GM18526 (cell line): ENCODE results near the gene HHIP.

Source experiments
- POLR2A ChIP-seq: IDR thresholded peaks from 3 replicates; pipeline ENCODE4 v1.6.1; 2011; ENCODE audit not compliant: insufficient read length; ENCODE audit errors: extremely low read depth

The HHIP gene

DNA sequence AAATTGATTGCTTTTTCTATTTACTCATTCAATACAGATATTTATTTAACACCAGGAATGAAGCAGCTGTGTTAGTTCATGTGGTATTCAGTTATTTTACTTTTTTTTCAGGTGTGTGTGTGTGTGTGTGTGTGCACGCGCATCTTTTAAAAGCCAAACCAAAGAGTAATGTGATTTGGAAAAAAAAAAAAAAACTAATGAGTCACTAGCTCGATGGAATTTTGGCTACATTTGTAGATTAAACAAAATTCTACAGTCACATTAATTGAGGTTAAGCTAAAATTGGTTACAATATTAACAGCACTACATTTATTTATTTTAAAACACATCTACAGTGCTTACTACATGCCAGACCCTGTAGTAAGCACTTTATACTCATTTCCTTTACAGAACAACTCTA is 66.8 kb downstream of the HHIP start:
- TF ChIP-seq POLR2A = no peak

DNA sequence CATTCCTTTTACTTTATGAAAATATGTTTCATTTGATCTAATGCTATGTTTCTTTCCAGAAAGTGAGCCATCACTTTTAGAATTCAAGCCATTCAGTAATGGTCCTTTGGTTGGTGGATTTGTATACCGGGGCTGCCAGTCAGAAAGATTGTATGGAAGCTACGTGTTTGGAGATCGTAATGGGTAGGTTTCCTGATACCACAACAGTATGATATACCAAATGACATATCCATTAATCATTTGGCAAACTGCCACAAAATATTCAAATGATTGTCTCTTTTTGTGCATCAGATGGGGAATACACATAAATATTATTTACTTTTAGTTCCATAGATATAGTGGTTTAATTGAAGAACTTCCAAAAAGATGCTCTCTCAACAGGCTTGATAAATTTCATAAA is 68.2 kb downstream of the HHIP start:
- TF ChIP-seq POLR2A = no peak

DNA sequence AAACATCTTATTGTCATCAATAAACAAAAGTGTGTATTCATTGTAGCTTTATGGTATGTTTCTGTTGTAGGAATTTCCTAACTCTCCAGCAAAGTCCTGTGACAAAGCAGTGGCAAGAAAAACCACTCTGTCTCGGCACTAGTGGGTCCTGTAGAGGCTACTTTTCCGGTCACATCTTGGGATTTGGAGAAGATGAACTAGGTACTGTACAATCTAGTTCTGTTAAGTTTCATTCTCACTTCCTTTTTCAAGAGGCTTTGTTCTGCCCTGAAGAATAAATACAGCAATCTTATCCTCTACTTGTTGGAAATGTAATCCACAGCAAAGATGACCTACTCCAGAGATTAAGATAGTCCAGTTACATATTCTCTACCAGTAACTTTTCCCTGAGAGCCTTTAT is 69.3 kb downstream of the HHIP start:
- no peak for TF ChIP-seq POLR2A

DNA sequence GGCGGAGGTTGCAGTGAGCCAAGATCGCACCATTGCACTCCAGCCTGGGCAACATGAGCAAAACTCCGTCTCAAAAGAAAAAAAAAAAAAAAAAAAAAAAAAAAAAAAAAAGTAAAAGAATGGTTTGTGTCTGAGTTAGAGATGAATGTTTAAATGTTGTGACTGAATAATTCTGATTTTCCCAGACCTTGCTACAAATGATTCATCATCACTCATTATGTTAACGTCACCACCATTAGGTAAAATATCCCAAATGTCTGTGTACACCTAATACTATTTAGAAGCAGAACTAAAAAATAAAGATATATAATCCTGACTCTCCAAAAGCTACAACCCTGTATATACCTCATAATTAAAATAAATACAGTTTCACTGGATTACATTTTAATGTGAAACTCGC is 70.8 kb downstream of the HHIP start:
- TF ChIP-seq POLR2A = no peak

DNA sequence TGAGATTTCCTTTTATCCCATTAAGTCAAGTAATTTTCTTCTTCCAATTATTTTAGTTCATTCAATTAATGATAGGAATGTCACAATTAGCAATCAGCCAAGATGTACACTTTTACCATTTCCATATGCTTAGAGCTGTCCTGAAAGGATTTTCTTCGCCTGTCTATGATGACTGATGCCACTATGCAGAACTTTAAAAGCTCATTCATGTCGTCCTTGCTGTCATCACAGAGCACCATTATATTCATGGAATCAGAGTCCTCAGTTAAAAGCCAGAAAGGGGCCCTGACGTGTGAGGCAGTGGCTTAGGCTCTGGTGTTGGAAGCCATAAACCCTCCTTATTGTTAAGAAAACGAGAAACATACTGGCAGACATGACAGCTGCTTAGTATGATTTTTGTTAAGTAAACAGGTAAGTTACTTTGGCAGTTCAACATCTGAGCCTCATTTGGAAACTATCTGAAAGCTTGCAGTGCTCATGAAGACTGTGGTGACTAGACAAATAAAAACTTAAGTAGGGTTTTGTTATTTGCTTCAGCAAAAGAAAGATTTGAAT is 73.1 kb downstream of the HHIP start:
- no peak for TF ChIP-seq POLR2A

DNA sequence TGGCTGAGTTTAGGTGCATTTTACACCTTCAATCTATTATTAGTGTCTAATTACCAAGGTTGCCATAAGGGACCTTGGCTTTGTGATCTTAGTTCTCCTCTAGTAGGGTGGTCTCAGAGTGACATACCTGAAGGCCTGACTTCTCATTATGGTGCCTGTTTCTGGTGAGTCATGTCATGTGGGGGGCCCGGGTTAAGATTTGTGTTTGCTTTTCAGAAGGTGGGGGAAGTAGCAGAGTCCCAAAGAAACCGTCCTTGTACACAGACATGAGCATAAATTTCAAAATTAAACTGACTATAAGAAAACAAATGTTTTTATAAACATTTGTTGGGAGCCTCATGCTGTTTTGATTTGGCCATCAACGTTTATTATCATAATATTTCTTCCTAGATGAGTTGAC is 74.5 kb downstream of the HHIP start:
- TF ChIP-seq POLR2A = no peak

DNA sequence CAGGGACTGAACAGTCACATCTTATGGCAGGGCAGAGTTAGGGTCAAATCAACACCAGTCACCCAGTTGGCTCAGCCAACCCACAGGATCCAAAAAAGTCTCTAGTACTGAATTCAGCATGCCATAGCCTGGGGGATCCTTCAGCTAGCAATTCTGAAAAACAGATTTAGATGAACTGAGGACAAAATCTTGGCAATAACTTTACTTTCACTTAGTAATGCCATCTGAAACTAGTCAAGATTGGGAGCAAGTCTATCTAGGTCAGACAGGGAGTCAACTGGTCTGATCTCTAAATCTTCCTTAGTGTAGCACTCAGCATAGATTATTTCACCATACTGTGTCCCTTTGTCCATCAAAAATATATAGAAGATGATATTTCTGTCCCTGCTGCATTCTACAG is 76.0 kb downstream of the HHIP start:
- TF ChIP-seq POLR2A = no peak

DNA sequence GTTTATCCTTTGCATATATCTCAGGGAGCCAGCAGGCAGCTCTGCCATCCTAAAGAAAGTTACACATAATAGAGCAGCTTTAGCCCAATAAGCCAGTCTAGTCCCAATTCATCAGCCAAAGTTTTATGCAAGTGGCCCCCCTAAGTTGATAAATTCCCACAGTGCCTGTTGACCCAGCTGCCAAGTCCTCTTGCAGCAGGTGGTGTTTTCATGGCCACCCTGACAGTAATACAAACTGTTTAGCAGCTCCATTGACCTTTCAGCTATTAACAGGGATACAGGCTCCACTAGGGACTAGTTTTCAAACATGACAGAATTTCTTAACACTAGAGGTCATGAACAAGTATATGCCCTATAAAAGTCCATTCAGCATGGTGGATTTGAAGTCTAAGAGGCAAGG is 77.5 kb downstream of the HHIP start:
- TF ChIP-seq POLR2A = no peak

DNA sequence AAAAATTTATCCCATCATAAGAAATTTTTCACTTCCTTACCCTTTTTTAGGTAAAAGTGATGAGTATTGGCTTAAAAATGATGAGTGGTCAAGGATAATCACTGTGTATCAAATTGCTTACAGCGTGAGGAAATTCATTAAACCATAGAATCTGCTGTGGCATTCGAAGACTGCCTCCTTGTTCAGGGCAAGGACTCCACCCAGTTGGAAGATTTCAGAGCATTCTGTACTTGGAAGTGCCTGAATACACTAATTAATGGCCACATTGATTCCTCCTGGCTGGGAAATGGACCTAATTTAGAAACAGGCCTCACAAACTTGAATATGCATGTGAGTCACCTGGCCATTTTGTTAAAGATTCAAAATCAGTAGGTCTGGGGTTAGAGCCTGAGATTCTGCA is 83.2 kb downstream of the HHIP start:
- no peak for TF ChIP-seq POLR2A

DNA sequence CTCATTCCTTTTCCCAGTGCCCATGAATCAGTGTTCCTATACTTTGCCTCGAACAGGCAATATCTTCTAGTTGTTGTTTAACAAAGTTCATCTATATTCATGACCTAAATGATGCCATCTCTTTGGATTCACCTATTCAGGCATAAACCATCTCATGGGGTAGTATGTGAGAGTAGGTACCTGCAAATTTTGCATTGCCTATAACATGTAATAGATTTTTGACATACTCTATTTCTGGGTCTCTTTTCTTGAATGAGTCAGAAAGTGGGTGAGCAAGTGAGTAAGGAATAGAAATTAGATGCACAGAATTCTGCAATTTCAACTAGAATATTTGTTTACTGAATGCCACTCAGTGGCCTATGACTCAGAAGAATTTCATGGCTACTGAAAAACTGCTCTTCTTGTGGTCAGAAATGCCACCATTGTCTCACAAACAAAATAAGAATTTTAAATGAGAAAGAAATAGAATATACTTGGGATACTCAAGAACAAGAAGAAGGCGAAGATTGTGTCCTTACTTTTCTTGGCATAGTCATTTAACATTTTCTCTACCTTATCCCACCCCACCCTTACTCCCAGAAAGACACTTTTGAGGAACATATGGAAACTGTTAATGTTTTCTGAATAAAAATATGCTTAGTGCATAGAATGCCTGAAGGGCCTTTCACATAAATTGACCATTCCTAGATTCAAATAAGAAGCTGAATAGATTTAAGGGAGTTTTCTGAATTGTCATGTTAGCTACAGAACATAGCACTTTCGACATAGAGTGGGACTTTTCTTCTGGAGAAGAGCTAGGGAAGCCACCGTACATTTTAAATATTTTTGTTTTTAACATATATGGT is 86.8 kb downstream of the HHIP start:
- TF ChIP-seq POLR2A = no peak

DNA sequence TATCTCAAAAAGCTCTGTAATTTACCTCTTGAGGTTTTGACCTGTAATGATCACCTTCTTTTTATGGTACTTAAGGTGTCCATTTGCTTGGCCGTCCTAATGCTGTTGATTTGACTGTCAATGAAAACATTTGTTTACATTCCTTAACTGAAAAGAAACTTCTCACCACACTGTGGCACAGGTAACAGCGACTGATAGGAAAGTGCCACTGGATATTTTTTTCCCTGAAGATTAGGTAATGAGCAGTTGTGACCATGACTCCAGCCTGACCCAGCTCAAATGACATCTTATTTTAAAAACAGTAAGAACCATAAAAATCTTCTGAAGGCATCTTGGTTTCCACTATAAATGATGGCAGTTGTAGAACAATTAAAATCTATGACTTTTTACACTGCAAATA is 87.6 kb downstream of the HHIP start:
- TF ChIP-seq POLR2A = no peak

DNA sequence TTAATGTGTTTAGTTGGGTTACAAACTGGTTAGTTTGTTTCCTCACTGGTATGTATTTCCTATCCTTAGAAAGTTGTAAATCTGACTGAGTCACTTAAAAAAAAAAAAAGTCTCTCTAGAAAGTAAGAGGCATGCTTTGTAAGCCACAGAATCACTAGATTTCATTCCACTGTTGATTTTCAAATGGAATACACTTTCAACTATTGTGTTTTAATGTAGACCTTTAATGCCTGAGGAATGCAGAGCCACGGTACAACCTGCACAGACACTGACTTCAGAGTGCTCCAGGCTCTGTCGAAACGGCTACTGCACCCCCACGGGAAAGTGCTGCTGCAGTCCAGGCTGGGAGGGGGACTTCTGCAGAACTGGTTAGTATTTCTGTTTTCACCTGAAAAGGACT is 88.6 kb downstream of the HHIP start:
- TF ChIP-seq POLR2A = no peak

DNA sequence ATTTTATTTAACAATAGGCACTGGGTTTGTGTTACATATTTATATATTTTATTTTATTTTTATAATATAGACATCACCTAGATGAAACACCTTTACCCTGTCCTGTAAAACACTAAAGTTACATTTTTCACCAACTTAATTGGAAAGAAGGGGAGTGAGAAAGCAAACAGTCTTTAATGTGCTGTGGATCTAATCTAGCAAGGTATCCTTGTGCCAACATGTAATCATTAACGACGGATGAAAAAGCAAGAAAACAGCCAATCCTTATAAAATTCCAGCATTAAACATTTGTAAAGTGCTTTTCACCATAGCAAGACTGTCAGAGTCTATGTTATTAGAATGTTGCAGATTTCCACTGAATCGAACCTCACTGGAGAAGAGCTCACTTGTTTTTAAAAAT is 92.7 kb downstream of the HHIP start:
- no peak for TF ChIP-seq POLR2A

DNA sequence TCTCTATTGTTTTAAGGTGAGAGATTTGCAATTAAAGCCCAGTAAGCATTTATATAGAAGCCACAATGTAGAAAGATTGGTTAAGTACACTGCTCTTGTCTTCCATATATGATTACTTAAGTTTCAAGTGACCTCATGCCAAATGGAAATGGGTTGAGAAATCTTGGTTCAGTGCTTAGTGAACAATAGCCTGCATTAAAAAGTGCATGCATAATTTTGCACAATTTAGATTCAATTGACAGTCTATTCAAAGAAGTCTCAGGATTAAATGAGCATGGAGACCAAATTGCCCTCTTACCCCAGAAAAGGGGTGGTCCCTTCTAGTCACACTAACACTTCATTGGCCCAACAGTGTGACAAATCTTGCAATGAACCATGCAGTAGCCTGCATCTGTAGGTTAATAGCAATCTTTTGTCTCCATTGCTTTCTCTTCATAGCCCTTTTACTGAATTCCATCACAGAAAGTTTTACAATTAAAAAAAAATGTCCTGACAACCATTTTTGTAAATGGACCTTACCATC is 93.6 kb downstream of the HHIP start:
- no peak for TF ChIP-seq POLR2A

DNA sequence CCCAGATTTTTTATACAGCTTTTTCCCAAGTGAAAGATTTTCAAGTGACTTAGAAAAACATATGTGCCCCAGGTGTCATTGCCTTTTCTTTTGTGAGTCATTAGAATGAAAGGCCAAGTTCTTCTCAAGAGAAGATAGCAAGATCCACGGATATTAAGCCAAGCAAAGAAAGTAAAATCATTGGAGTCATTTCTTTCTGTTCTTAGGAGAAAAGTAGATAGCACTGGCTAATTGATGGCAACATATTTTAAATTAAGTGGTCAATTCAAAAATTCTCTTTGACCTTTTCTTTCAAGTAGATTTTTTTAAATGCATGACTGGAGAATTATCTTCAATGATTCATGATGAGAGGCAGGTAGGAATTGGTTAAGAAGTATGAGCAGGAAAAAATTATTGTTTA is 94.4 kb downstream of the HHIP start:
- TF ChIP-seq POLR2A = no peak

DNA sequence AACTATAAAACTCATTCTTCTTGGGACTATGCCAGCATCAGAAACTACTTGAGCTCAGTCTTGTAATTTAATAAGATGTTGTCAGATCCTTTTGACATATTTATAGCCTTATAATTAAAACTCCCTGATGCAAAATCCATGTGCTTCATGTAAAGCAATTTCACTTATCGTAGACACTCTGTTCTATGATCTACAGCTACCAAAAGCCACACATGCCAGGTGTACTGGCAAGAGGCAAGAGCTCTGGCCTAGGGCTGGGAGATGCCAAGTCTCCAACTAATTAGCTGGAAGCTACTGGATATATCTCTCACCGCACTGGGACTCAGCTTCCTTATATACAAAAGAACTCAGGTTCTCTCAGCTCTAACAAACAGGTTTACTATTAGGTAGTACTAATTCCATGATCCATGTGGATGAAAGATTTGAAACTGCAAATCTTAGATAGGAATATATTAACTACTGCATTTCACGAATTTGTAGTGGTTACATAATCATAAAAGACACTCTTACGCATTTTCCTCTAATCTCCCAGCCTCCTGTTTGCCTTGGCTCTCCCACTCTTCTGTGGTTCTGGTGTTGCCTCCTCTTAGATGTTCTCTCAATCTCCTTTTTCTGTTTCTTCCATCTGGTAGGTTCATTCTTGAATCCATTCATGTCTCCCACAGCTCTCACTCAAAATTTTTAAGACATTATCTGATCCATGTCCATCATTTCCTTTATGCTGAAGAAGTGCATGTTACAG is 103.0 kb downstream of the HHIP start:
- TF ChIP-seq POLR2A = no peak
